IPS-18a (cell line): ENCODE measurements around the gene SCARF2.
A peak's percentile ranks its signal among the peaks of the same experiment; 100 is the strongest.

Source experiments
- H3K27ac ChIP-seq: one replicate; pipeline ENCODE4 v1.5.1; 2013; ENCODE audit warnings: low read length
- H3K27me3 ChIP-seq: one replicate; pipeline ENCODE4 v1.6.1; 2013; ENCODE audit warnings: mild to moderate bottlenecking, low read length; ENCODE audit not compliant: control insufficient read depth, insufficient read depth
- H3K36me3 ChIP-seq: one replicate; pipeline ENCODE4 v1.6.1; 2013; ENCODE audit warnings: low read depth, low read length; ENCODE audit not compliant: control insufficient read depth
- H3K4me1 ChIP-seq: one replicate; pipeline ENCODE4 v1.6.1; 2013; ENCODE audit warnings: low read depth, low read length; ENCODE audit not compliant: control insufficient read depth
- H3K4me3 ChIP-seq: one replicate; pipeline ENCODE4 v1.5.1; 2013; ENCODE audit warnings: low read length
- H3K9ac ChIP-seq: one replicate; pipeline ENCODE4 v1.6.1; 2013; ENCODE audit warnings: mild to moderate bottlenecking, low read length, moderate library complexity
- H3K9me3 ChIP-seq: one replicate; pipeline ENCODE4 v1.6.1; 2013; ENCODE audit warnings: low read depth, low read length; ENCODE audit not compliant: control insufficient read depth

The SCARF2 gene

GRCh38 chr22:20436768-20437612, 635 bp downstream of the SCARF2 start:
- H3K9ac ChIP-seq, result no peak overlapping the region
- H3K27me3 ChIP-seq, result peaks cover 77% of the 10 kb centered on the region
- no peak overlapping the region for H3K27ac ChIP-seq

GRCh38 chr22:20436307-20436767, 1.3 kb downstream of the SCARF2 start:
- Histone ChIP-seq H3K4me3 (peak overlapping the region; percentile 49), H3K4me1 (no peaks in the 10 kb centered on the region), H3K36me3 (no peaks in the 10 kb centered on the region), H3K27ac (no peak overlapping the region), H3K9me3 (no peaks in the 10 kb centered on the region), H3K9ac (no peak overlapping the region), H3K27me3 (peaks cover 84% of the 10 kb centered on the region)

More at GRCh38 chr22:20436768-20437612, 635 bp downstream of the SCARF2 start:
- Histone ChIP-seq H3K36me3 (no peaks in the 10 kb centered on the region), H3K9me3 (no peaks in the 10 kb centered on the region), H3K4me3 (peak overlapping the region; percentile 49), H3K4me1 (no peaks in the 10 kb centered on the region)

GRCh38 chr22:20435436-20436306, 2.0 kb downstream of the SCARF2 start:
- Histone ChIP-seq H3K9ac (no peak overlapping the region), H3K4me1 (no peaks in the 10 kb centered on the region), H3K27ac (no peak overlapping the region), H3K4me3 (peak overlapping the region; percentile 49), H3K9me3 (no peaks in the 10 kb centered on the region), H3K36me3 (no peaks in the 10 kb centered on the region), H3K27me3 (peaks cover 90% of the 10 kb centered on the region)

- H3K27me3 ChIP-seq, result peaks cover 97% of the 10 kb centered on the region
- no peak overlapping the region for H3K4me3 ChIP-seq
- H3K9me3 ChIP-seq, result no peaks in the 10 kb centered on the region
- no peaks in the 10 kb centered on the region for H3K36me3 ChIP-seq
- no peak overlapping the region for H3K9ac ChIP-seq
- H3K4me1 ChIP-seq, result peaks cover 6% of the 10 kb centered on the region
- H3K27ac ChIP-seq, result no peak overlapping the region
These were observed 2.9 kb downstream of the SCARF2 start for GRCh38 chr22:20434773-20435172.

GRCh38 chr22:20434264-20434751, 3.3 kb downstream of the SCARF2 start:
- Histone ChIP-seq H3K27ac (no peak overlapping the region), H3K27me3 (peaks cover 97% of the 10 kb centered on the region), H3K9me3 (no peaks in the 10 kb centered on the region), H3K36me3 (no peaks in the 10 kb centered on the region), H3K9ac (no peak overlapping the region), H3K4me3 (no peak overlapping the region), H3K4me1 (peaks cover 6% of the 10 kb centered on the region)

- H3K9ac ChIP-seq, result no peak overlapping the region
- peaks cover 9% of the 10 kb centered on the region for H3K4me1 ChIP-seq
- peaks cover 97% of the 10 kb centered on the region for H3K27me3 ChIP-seq
- no peak overlapping the region for H3K4me3 ChIP-seq
- no peaks in the 10 kb centered on the region for H3K9me3 ChIP-seq
- no peaks in the 10 kb centered on the region for H3K36me3 ChIP-seq
- no peak overlapping the region for H3K27ac ChIP-seq
These were observed 3.9 kb downstream of the SCARF2 start for GRCh38 chr22:20433686-20434241.

- peaks cover 97% of the 10 kb centered on the region for H3K27me3 ChIP-seq
- H3K27ac ChIP-seq, result no peak overlapping the region
- H3K4me3 ChIP-seq, result no peak overlapping the region
- H3K9me3 ChIP-seq, result no peaks in the 10 kb centered on the region
- H3K36me3 ChIP-seq, result no peaks in the 10 kb centered on the region
- H3K4me1 ChIP-seq, result peaks cover 10% of the 10 kb centered on the region
- no peak overlapping the region for H3K9ac ChIP-seq
These were observed 4.4 kb downstream of the SCARF2 start for GRCh38 chr22:20433191-20433590.

- Histone ChIP-seq H3K4me3 (no peak overlapping the region), H3K4me1 (peaks cover 10% of the 10 kb centered on the region), H3K27ac (no peak overlapping the region), H3K9me3 (no peaks in the 10 kb centered on the region), H3K36me3 (no peaks in the 10 kb centered on the region), H3K27me3 (peaks cover 91% of the 10 kb centered on the region), H3K9ac (no peak overlapping the region)
These were observed 5.4 kb downstream of the SCARF2 start for GRCh38 chr22:20432244-20432686.

GRCh38 chr22:20431511-20432192, 6.0 kb downstream of the SCARF2 start:
- Histone ChIP-seq H3K27me3 (peaks cover 85% of the 10 kb centered on the region), H3K27ac (no peak overlapping the region), H3K4me3 (peak overlapping the region; percentile 45), H3K9ac (no peak overlapping the region), H3K36me3 (no peaks in the 10 kb centered on the region), H3K9me3 (no peaks in the 10 kb centered on the region), H3K4me1 (peaks cover 10% of the 10 kb centered on the region)

- H3K4me1 ChIP-seq, result peaks cover 10% of the 10 kb centered on the region
- H3K36me3 ChIP-seq, result no peaks in the 10 kb centered on the region
- H3K9ac ChIP-seq, result no peak overlapping the region
- H3K27ac ChIP-seq, result no peak overlapping the region
- H3K4me3 ChIP-seq, result peak overlapping the region; percentile 45
- H3K9me3 ChIP-seq, result no peaks in the 10 kb centered on the region
- peaks cover 77% of the 10 kb centered on the region for H3K27me3 ChIP-seq
These were observed 6.7 kb downstream of the SCARF2 start for GRCh38 chr22:20430720-20431510.
